HCT116 (cell line): Measurements from ENCODE around the gene GRK2. TPM values are rescaled to one million over a fixed set of nuclear protein-coding genes. Genes with fewer than 3 reads are reported as not detected.

Experiments used
- ATAC-seq: fragments of 200-7000 bp; cut with Tn5 transposase; 2 replicates; pipeline ENCODE4 v1.9.1; 2020; ENCODE audit warnings: mild to moderate bottlenecking, moderate library complexity
- BruUV-seq: library from RNA; stranded (reverse); fragments of 400-500 nt; replicated peaks from 2 replicates; lab custom pipeline; 2021; lab: Mats Ljungman, UMichigan
- CTCF ChIA-PET: fragments of 300-600 bp; sonication (Branson Sonifier 250); formaldehyde crosslinking; loops from one replicate; lab custom pipeline; 2021; ENCODE audit warnings: antibody characterized with exemption; lab: Charles Lee
- POLR2A ChIA-PET: fragments of 300-600, 350-600 bp; sonication (Branson Sonifier 250); formaldehyde crosslinking; loops from one replicate; lab custom pipeline; 2021; ENCODE audit warnings: antibody characterized with exemption; lab: Charles Lee
- RAD21 ChIA-PET, 2 experiments: fragments of 300-600 bp; sonication (Branson Sonifier 250); formaldehyde crosslinking; loops; one replicate each; lab custom pipeline; 2023; ENCODE audit warnings: low total read pairs in 2 of 2; ENCODE audit not compliant: uncharacterized antibody in 2 of 2, unreplicated experiment in 2 of 2, low non-redundant PET in 1 of 2; lab: Charles Lee
- DNase-seq: peaks from one replicate; pipeline ENCODE4 v3.0.0-alpha.2; 2010; ENCODE audit warnings: low read depth, low spot score
- H2AFZ ChIP-seq: fragments of 200-600 bp; shearing (Covaris generic), sonication (generic); 2 replicates; pipeline ENCODE4 v1.6.1; 2017; ENCODE audit warnings: low read depth, mixed run types, mixed read lengths, antibody characterized with exemption, low read length; ENCODE audit not compliant: poor library complexity, severe bottlenecking
- H3K27ac ChIP-seq: 2 replicates; pipeline ENCODE4 v1.5.1; 2012; ENCODE audit warnings: low read depth, low read length
- H3K27me3 ChIP-seq: fragments of 200-600 bp; sonication (generic); 2 replicates; pipeline ENCODE4 v1.6.1; 2016; ENCODE audit warnings: mixed run types, low read length, mixed read lengths; ENCODE audit not compliant: insufficient read depth
- H3K36me3 ChIP-seq, 2 experiments: fragments of 200-500 bp in 1 of 2; fragments of 200-600 bp in 1 of 2; sonication (Bioruptor generic) in 1 of 2; sonication (generic) in 1 of 2; 2 replicates each; pipeline versions ENCODE4 v1.5.1 to v1.6.1; 2014 to 2016; ENCODE audit warnings: low read length in 2 of 2, inconsistent platforms in 1 of 2, mixed read lengths in 1 of 2, mixed run types in 1 of 2; ENCODE audit not compliant: insufficient read depth in 2 of 2, control insufficient read depth in 1 of 2
- H3K4me1 ChIP-seq, 2 experiments: fragments of 200-600 bp in 1 of 2; sonication (generic) in 1 of 2; 2 replicates each; pipeline versions ENCODE4 v1.5.1 to v1.6.1; 2012 to 2017; ENCODE audit warnings: low read length in 2 of 2, inconsistent platforms in 1 of 2, mild to moderate bottlenecking in 1 of 2, mixed read lengths in 1 of 2, mixed run types in 1 of 2, moderate library complexity in 1 of 2; ENCODE audit not compliant: insufficient read depth in 2 of 2, control insufficient read depth in 1 of 2
- H3K4me2 ChIP-seq: fragments of 200-600 bp; sonication (generic); 2 replicates; pipeline ENCODE4 v1.6.1; 2017; ENCODE audit warnings: mixed run types, low read length, mixed read lengths
- H3K4me3 ChIP-seq, 2 experiments: fragments of 200-600 bp in 1 of 2; sonication (generic) in 1 of 2; replicated peaks in 1 of 2; 2 replicates each; pipeline ENCODE4 v1.5.1; 2011 to 2016; ENCODE audit warnings: low read length in 2 of 2, control low read depth in 1 of 2, low read depth in 1 of 2, mild to moderate bottlenecking in 1 of 2, mixed read lengths in 1 of 2, mixed run types in 1 of 2
- H3K79me2 ChIP-seq: fragments of 200-600 bp; sonication (generic); 2 replicates; pipeline ENCODE4 v1.6.1; 2017; ENCODE audit warnings: mild to moderate bottlenecking, mixed run types, low read length, moderate library complexity, mixed read lengths; ENCODE audit not compliant: insufficient read depth
- H3K9ac ChIP-seq: fragments of 200-600 bp; sonication (generic); 2 replicates; pipeline ENCODE4 v1.6.1; 2016; ENCODE audit warnings: low read length, mixed read lengths
- H3K9me2 ChIP-seq: fragments of 200-600 bp; sonication (generic), shearing (Covaris generic); 2 replicates; pipeline ENCODE4 v1.6.1; 2017; ENCODE audit warnings: mixed run types, mild to moderate bottlenecking, moderate library complexity; ENCODE audit not compliant: insufficient read depth
- H3K9me3 ChIP-seq, 2 experiments: fragments of 200-500 bp in 1 of 2; fragments of 200-600 bp in 1 of 2; sonication (Bioruptor generic) in 1 of 2; sonication (generic) in 1 of 2; 2 replicates each; pipeline ENCODE4 v1.6.1; 2014 to 2017; ENCODE audit warnings: low read length in 2 of 2, mixed read lengths in 2 of 2, inconsistent platforms in 1 of 2, low read depth in 1 of 2, mild to moderate bottlenecking in 1 of 2, mixed run types in 1 of 2, moderate library complexity in 1 of 2; ENCODE audit not compliant: control insufficient read depth in 1 of 2, insufficient read depth in 1 of 2
- H4K20me1 ChIP-seq: fragments of 200-600 bp; sonication (generic), shearing (Covaris generic); 2 replicates; pipeline ENCODE4 v1.6.1; 2017; ENCODE audit warnings: mixed run types, mild to moderate bottlenecking, moderate library complexity; ENCODE audit not compliant: insufficient read depth
- CBX3 ChIP-seq: IDR thresholded peaks from 2 replicates; pipeline ENCODE4 v1.6.1; 2012; ENCODE audit warnings: low read depth
- CEBPB ChIP-seq: IDR thresholded peaks from 2 replicates; pipeline ENCODE4 v1.6.1; 2012; ENCODE audit warnings: low read depth
- CTCF ChIP-seq, 3 experiments: fragments of 200-600 bp in 1 of 3; sonication (generic) in 1 of 3; IDR thresholded peaks in 2 of 3; conservative IDR thresholded peaks in 1 of 3; 2 replicates each; pipeline ENCODE4 v1.5.1; 2012 to 2017; ENCODE audit warnings: low read depth in 2 of 3, low read length in 2 of 3, antibody characterized with exemption in 1 of 3, borderline replicate concordance in 1 of 3, control low read depth in 1 of 3, mild to moderate bottlenecking in 1 of 3, mixed read lengths in 1 of 3, mixed run types in 1 of 3, moderate library complexity in 1 of 3; ENCODE audit not compliant: insufficient read depth in 1 of 3
- EZH2phosphoT487 ChIP-seq: fragments of 200-600 bp; IDR thresholded peaks from 2 replicates; pipeline ENCODE4 v1.6.1; 2018; ENCODE audit warnings: antibody characterized with exemption, borderline replicate concordance
- FOSL1 ChIP-seq: IDR thresholded peaks from 2 replicates; pipeline ENCODE4 v1.6.1; 2012; ENCODE audit warnings: low read depth
- JUND ChIP-seq: IDR thresholded peaks from 2 replicates; pipeline ENCODE4 v1.6.1; 2012
- POLR2A ChIP-seq: IDR thresholded peaks from 2 replicates; pipeline ENCODE4 v1.7.0; 2011; ENCODE audit warnings: borderline replicate concordance; ENCODE audit not compliant: insufficient read depth, insufficient read length; ENCODE audit errors: extremely low read depth
- REST ChIP-seq: IDR thresholded peaks from 2 replicates; pipeline ENCODE4 v1.6.1; 2012; ENCODE audit warnings: low read depth
- SIN3A ChIP-seq: IDR thresholded peaks from 2 replicates; pipeline ENCODE4 v1.6.1; 2012; ENCODE audit warnings: low read depth
- SP1 ChIP-seq: IDR thresholded peaks from 2 replicates; pipeline ENCODE4 v1.6.1; 2012; ENCODE audit warnings: low read depth
- SRF ChIP-seq: IDR thresholded peaks from 2 replicates; pipeline ENCODE4 v1.6.1; 2012; ENCODE audit warnings: low read depth
- TCF7L2 ChIP-seq: IDR thresholded peaks from 2 replicates; pipeline ENCODE4 v1.7.0; 2011; ENCODE audit warnings: borderline replicate concordance, inconsistent platforms; ENCODE audit not compliant: insufficient read depth, insufficient read length; ENCODE audit errors: extremely low read depth
- ZFX ChIP-seq: fragments of 450-650 bp; IDR thresholded peaks from 2 replicates; pipeline ENCODE4 v1.6.1; 2017
- ZNF274 ChIP-seq: fragments of 200-500 bp; sonication (Bioruptor generic); IDR thresholded peaks from 2 replicates; pipeline ENCODE4 v1.6.1; 2014; ENCODE audit warnings: mild to moderate bottlenecking, low read depth, low read length, inconsistent platforms
- intact Hi-C: fragments of 100-400 bp; cut with micrococcal nuclease; formaldehyde crosslinking; loops from 2 replicates; pipeline ENCODE4 v1.10.0; 2022
- total RNA-seq: library from RNA; stranded (reverse); gene quantifications from one replicate; pipeline ENCODE4 v1.2.1, GENCODE V29; 2021; ENCODE audit not compliant: unreplicated experiment

Gene GRK2
- total RNA-seq, 1 experiment from 2014 or later = 83.0 TPM

GRCh38 chr11:67301313-67301921, 35.1 kb downstream of the GRK2 start (continued):
- TF ChIP-seq EZH2phosphoT487 (no peak), JUND (no peak), CTCF (IDR thresholded peaks at IDR 0.05 in 2 of 3, conservative IDR thresholded peaks at IDR 0.05 in 1 of 3; ENCODE audit: borderline replicate concordance in 1 of 3, insufficient read depth in 1 of 3, low read depth in 2 of 3, low read length in 2 of 3) (no peak), ZFX (no peak), CBX3 (no peak), CEBPB (no peak), SP1 (no peak)

- Histone ChIP-seq H3K36me3 (peaks cover 4 to 10% of the 10 kb centered on the region in 2 experiments; a peak in 1 of 4 replicates), H3K9ac (peak overlapping the region; percentile 90; the same call in 1 of the 2 replicates), H3K4me2 (peak overlapping the region; percentile 95; the same call in 1 of the 2 replicates), H4K20me1 (no peaks in the 10 kb centered on the region), H3K4me3 (peak overlapping the region; percentile 79 to 91; a peak in 3 of 4 replicates), H3K79me2 (peaks cover 15% of the 10 kb centered on the region), H3K9me3 (no peaks in the 10 kb centered on the region), H3K9me2 (no peaks in the 10 kb centered on the region), H3K27me3 (no peaks in the 10 kb centered on the region), H3K4me1 (peaks cover 21 to 25% of the 10 kb centered on the region in 2 experiments), H3K27ac (peak overlapping the region; percentile 85), H2AFZ (no peak overlapping the region)
- no TSS peak for BruUV-seq
- ChIA-PET RAD21 (no interaction called here), POLR2A (interaction anchor here (1.0 to 2.4 kb wide), 2 partner anchors 14 to 51 kb away, joined by 3 to 11 read pairs; partner anchors contain the start of gene ANKRD13D), CTCF (interaction anchor here (1.5 kb wide), 1 partner anchor 15 kb away, joined by 9 read pairs; no protein-coding TSS in a partner anchor)
- no peak for TF ChIP-seq SRF
- no peak for TF ChIP-seq POLR2A
- TF ChIP-seq CEBPB = no peak
- no peak for TF ChIP-seq CTCF (IDR thresholded peaks at IDR 0.05 in 2 of 3, conservative IDR thresholded peaks at IDR 0.05 in 1 of 3; ENCODE audit: borderline replicate concordance in 1 of 3, insufficient read depth in 1 of 3, low read depth in 2 of 3, low read length in 2 of 3)
- no peak for TF ChIP-seq JUND
- TF ChIP-seq ZNF274 = no peak
- TF ChIP-seq REST = no peak
- TF ChIP-seq SIN3A = no peak
- TF ChIP-seq FOSL1 = no peak
- no peak for TF ChIP-seq EZH2phosphoT487
- no peak for TF ChIP-seq TCF7L2
- intact Hi-C loops = no loop called here
- DNase-seq = no peak
- ATAC-seq = no peak
These were observed 35.8 kb downstream of the GRK2 start for GRCh38 chr11:67301951-67302516.
